GM23248 (cell line): ENCODE data around the gene TNFRSF6B.

Experiments used
- EZH2 ChIP-seq: fragments of 200-600 bp; sonication (generic); IDR thresholded peaks from 2 replicates; pipeline ENCODE4 v1.6.1; 2018; ENCODE audit warnings: antibody characterized with exemption, mild to moderate bottlenecking; ENCODE audit not compliant: insufficient read depth, poor library complexity, severe bottlenecking
- EZH2phosphoT487 ChIP-seq: fragments of 200-600 bp; sonication (generic); IDR thresholded peaks from 2 replicates; pipeline ENCODE4 v1.6.1; 2018; ENCODE audit warnings: antibody characterized with exemption, moderate library complexity, mild to moderate bottlenecking, low read depth; ENCODE audit not compliant: insufficient read depth

DNA sequence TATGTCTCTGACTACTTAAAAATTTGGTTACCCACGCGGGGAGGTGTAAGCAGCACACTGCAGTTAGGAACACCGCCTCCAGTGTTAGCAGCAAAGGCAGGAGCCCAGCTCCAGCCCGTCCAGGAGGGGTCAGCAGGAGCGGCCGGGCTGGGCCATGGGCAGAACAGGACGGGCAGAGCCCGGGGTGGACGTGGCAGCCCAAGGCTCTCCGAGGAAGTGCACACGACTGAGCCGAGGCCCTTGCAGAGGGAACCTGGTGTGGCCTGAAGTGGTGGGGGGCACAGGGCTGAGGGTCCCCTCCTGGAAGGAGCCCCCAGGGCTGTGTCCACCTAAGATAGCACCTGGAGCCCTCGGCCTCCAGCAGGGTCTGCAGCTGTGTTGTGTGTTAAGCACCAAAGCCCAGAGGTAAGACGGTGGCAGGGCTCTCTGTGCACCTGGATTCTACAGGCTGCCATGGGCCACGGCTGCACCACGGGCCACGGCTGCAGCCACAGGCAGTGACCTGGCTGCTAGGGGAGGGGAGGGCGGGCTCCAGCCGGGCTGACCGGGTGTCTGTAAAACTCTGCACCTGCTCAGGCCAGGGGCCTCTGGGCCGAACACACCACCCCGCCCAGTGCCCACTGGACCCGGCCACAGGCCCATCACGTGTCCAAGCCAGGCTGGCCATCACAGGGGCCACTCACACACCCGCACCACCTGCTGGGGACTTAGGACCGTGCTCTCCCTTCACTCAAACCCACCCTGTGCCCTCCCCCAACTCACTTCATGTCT lies 49.7 kb downstream of the TNFRSF6B start:
- TF ChIP-seq EZH2 (no peak), EZH2phosphoT487 (no peak)
